ENCODE data around the gene CDC20. TPM values are rescaled to one million over a fixed set of nuclear protein-coding genes. Genes with fewer than 3 reads are reported as not detected.
"Not testable (repeated sequence)": the region's sequence is repeated elsewhere in the genome, so short reads cannot be mapped to it uniquely, and the experiment has no call there.

Gene CDC20
- total and polyA plus RNA-seq, 2 donors (not counting 1 experiment from before 2014, with no cell fraction given) = 1.1 to 1.5 TPM

- no peak for TF ChIP-seq EZH2 (IDR thresholded peaks at IDR 0.05; ENCODE audit: borderline replicate concordance, insufficient read depth, low read depth, low read length, poor library complexity, severe bottlenecking)
- TF ChIP-seq CTCF (IDR thresholded peaks at IDR 0.05) = no peak
- Mint-ChIP-seq H3K9me3 (ENCODE audit: insufficient read depth) (no peaks in the 10 kb centered on the region), H3K4me1 (peaks cover 45% of the 10 kb centered on the region), H3K4me3 (peak overlapping the region; percentile 96), H3K27ac (peak overlapping the region; percentile 97), H3K27me3 (no peaks in the 10 kb centered on the region)
- peak overlapping the region; percentile 87 for H2AFZ ChIP-seq (ENCODE audit: insufficient read depth, low read depth, low read length, poor library complexity, severe bottlenecking)
- peak overlapping the region; percentile 100 for H3K4me2 ChIP-seq (replicated peaks; ENCODE audit: low read depth, low read length, poor library complexity, severe bottlenecking)
- DNase-seq = no peak
- peaks cover 52% of the 10 kb centered on the region for H3K79me2 ChIP-seq (ENCODE audit: control insufficient read depth, insufficient read depth, low read length)
- peaks cover 18 to 26% of the 10 kb centered on the region in 2 donors for H3K4me1 ChIP-seq (ENCODE audit: control insufficient read depth in 2 of 2, insufficient read depth in 2 of 2, low read length in 2 of 2)
- H3K27ac ChIP-seq (ENCODE audit: low read length in 2 of 2) = peak overlapping the region; percentile 58 to 82
- peaks cover 32% of the 10 kb centered on the region for H4K20me1 ChIP-seq (ENCODE audit: control insufficient read depth, insufficient read depth, low read length, poor library complexity, severe bottlenecking)
- peak overlapping the region; percentile 86 for H3K9ac ChIP-seq (ENCODE audit: low read length)
- no peaks in the 10 kb centered on the region for H3K9me3 ChIP-seq (ENCODE audit: control extremely low read depth in 1 of 3, control insufficient read depth in 2 of 3, insufficient read depth in 1 of 3, low read length in 2 of 3)
- WGBS (ENCODE audit: insufficient coverage) = no CpG with 5 or more reads among the region's 6 CpGs
- peaks cover 0 to 22% of the 10 kb centered on the region in 2 experiments for H3K36me3 ChIP-seq (replicated peaks in 1 of 2; ENCODE audit: control extremely low read depth in 1 of 2, control insufficient read depth in 1 of 2, extremely low read depth in 1 of 2, insufficient read depth in 2 of 2, low read length in 1 of 2)
- peak overlapping the region; percentile 56 to 87 (median 78) for H3K4me3 ChIP-seq (ENCODE audit: control extremely low read depth in 1 of 5, extremely low read depth in 1 of 5, insufficient read depth in 1 of 5, low read depth in 2 of 5, low read length in 4 of 5)
- CTCF ChIA-PET = interaction anchor here (0.7 to 2.5 kb wide), 11 partner anchors 11 to 145 kb away, joined by 3 to 14 read pairs (median 4); partner anchors contain the start of genes MED8 and SZT2
- no peak for ATAC-seq (ENCODE audit: low read depth)
- no peaks in the 10 kb centered on the region for H3K27me3 ChIP-seq (replicated peaks in 1 of 4; ENCODE audit: control extremely low read depth in 1 of 4, control insufficient read depth in 3 of 4, insufficient read depth in 4 of 4, low read length in 3 of 4)
- POLR2A ChIA-PET = interaction anchor here (0.8 to 2.5 kb wide), 9 partner anchors 10 to 601 kb away, joined by 3 to 34 read pairs (median 4); partner anchors contain the start of genes C1orf50, CDC20, HYI and KDM4A
- intact Hi-C loops (cut with micrococcal nuclease) = loop anchor here (1.0 to 10.0 kb wide), 11 partner anchors 10 to 664 kb away; partner anchors contain the start of genes C1orf50, CDC20, KDM4A and MED8
Observed at GRCh38 chr1:43368646-43369020, 9.9 kb downstream of the CDC20 start.

DNA sequence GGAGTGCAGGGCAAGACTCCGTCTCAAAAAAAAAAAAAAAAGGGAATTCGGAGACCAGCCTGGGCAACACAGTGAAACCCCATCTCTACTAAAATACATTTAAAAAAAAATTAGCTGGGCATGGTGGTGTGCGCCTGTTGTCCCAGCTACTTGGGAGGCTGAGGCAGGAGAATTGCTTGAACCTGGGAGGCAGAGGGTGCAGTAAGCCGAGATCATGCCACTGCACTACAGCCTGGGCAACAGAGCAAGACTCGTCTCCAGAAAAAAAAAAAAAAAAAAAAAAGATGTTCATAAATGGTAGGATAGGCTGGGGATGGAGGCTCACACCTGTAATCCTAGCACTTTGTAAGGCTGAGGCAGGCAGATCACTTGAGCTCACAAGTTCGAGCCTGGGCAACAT, 11.0 kb downstream of the CDC20 start:
- H2AFZ ChIP-seq (ENCODE audit: insufficient read depth, low read depth, low read length, poor library complexity, severe bottlenecking); H3K27ac ChIP-seq (ENCODE audit: low read length in 2 of 2); H3K27me3 Mint-ChIP-seq; H3K27me3 ChIP-seq (replicated peaks in 1 of 4; ENCODE audit: control extremely low read depth in 1 of 4, control insufficient read depth in 3 of 4, insufficient read depth in 4 of 4, low read length in 3 of 4); DNase-seq; H3K9ac ChIP-seq (ENCODE audit: low read length); ATAC-seq (ENCODE audit: low read depth); H3K9me3 ChIP-seq (ENCODE audit: control extremely low read depth in 1 of 3, control insufficient read depth in 2 of 3, insufficient read depth in 1 of 3, low read length in 2 of 3); H3K4me3 ChIP-seq (ENCODE audit: control extremely low read depth in 1 of 5, extremely low read depth in 1 of 5, insufficient read depth in 1 of 5, low read depth in 2 of 5, low read length in 4 of 5); H3K4me2 ChIP-seq (replicated peaks; ENCODE audit: low read depth, low read length, poor library complexity, severe bottlenecking); H3K9me3 Mint-ChIP-seq (ENCODE audit: insufficient read depth): not testable (repeated sequence)
- Mint-ChIP-seq H3K4me3 (peak overlapping the region; percentile 14), H3K27ac (peak overlapping the region; percentile 22), H3K4me1 (peaks cover 45% of the 10 kb centered on the region)
- POLR2A ChIA-PET = interaction anchor here (0.6 to 1.1 kb wide), 2 partner anchors 11 to 42 kb away, joined by 3 read pairs; partner anchors contain the start of gene CDC20
- WGBS (ENCODE audit: insufficient coverage) = 100% methylated on average over 1 of the region's 6 CpGs
- CTCF ChIA-PET = interaction anchor here (0.7 to 2.5 kb wide), 3 partner anchors 124 to 601 kb away, joined by 3 to 14 read pairs (median 3); no protein-coding TSS in a partner anchor
- peaks cover 49% of the 10 kb centered on the region for H3K79me2 ChIP-seq (ENCODE audit: control insufficient read depth, insufficient read depth, low read length)
- peaks cover 28% of the 10 kb centered on the region for H4K20me1 ChIP-seq (ENCODE audit: control insufficient read depth, insufficient read depth, low read length, poor library complexity, severe bottlenecking)
- H3K4me1 ChIP-seq (ENCODE audit: control insufficient read depth in 2 of 2, insufficient read depth in 2 of 2, low read length in 2 of 2) = peaks cover 18 to 26% of the 10 kb centered on the region in 2 donors
- intact Hi-C loops (cut with micrococcal nuclease) = loop anchor here (2.0 to 10.0 kb wide), 5 partner anchors 45 to 663 kb away; partner anchors contain the start of genes C1orf50, KDM4A, P3H1 and SLC2A1
- peaks cover 0 to 10% of the 10 kb centered on the region in 2 experiments for H3K36me3 ChIP-seq (replicated peaks in 1 of 2; ENCODE audit: control extremely low read depth in 1 of 2, control insufficient read depth in 1 of 2, extremely low read depth in 1 of 2, insufficient read depth in 2 of 2, low read length in 1 of 2)
